Kidney (tissue), 14 donors: Measurements from ENCODE around the gene PTPRF. TPM values are rescaled to one million over a fixed set of nuclear protein-coding genes. Genes with fewer than 3 reads are reported as not detected.

Source experiments
- DNase-seq, 5 donors: peaks; one replicate each; pipeline ENCODE4 v3.0.0-alpha.2; 2013 to 2020
- FAIRE-seq: peaks from 2 replicates; lab custom pipeline; 2012; peaks lifted over from hg19 to GRCh38; lab: Jason Lieb, UNC
- H3K27ac ChIP-seq, 2 donors: one replicate each; pipeline ENCODE4 v1.7.0; 2013; ENCODE audit warnings: low read depth in 2 of 2, low read length in 2 of 2, inconsistent platforms in 1 of 2
- H3K27me3 ChIP-seq: one replicate; pipeline ENCODE4 v1.7.1; 2013; ENCODE audit warnings: low read length, inconsistent platforms; ENCODE audit not compliant: control insufficient read depth, insufficient read depth
- H3K36me3 ChIP-seq, 3 donors: one replicate each; pipeline versions ENCODE4 v1.7.0 to v1.7.1; 2013; ENCODE audit warnings: low read length in 3 of 3, control low read depth in 1 of 3, inconsistent platforms in 1 of 3; ENCODE audit not compliant: insufficient read depth in 3 of 3, control insufficient read depth in 2 of 3
- H3K4me1 ChIP-seq, 3 donors: one replicate each; pipeline versions ENCODE4 v1.7.0 to v1.7.1; 2013; ENCODE audit warnings: low read length in 3 of 3, inconsistent platforms in 1 of 3, low read depth in 1 of 3; ENCODE audit not compliant: control insufficient read depth in 2 of 3, insufficient read depth in 2 of 3
- H3K4me3 ChIP-seq, 3 donors: one replicate each; pipeline versions ENCODE4 v1.7.0 to v1.8.1; 2013; ENCODE audit warnings: low read length in 3 of 3, control low read depth in 1 of 3, inconsistent platforms in 1 of 3
- H3K9ac ChIP-seq, 3 donors: one replicate each; pipeline versions ENCODE4 v1.7.0 to v1.7.1; 2013; ENCODE audit warnings: low read length in 3 of 3, control low read depth in 1 of 3, inconsistent platforms in 1 of 3
- H3K9me3 ChIP-seq, 3 donors: one replicate each; pipeline versions ENCODE4 v1.7.0 to v1.7.1; 2013; ENCODE audit warnings: low read length in 3 of 3, control low read depth in 1 of 3, inconsistent platforms in 1 of 3; ENCODE audit not compliant: control insufficient read depth in 2 of 3, insufficient read depth in 1 of 3
- CTCF ChIP-seq: IDR thresholded peaks from 3 replicates; pipeline ENCODE4 v1.5.1; 2012; ENCODE audit warnings: mild to moderate bottlenecking, moderate library complexity, borderline replicate concordance; ENCODE audit not compliant: insufficient read depth; ENCODE audit errors: extremely low read depth
- intact Hi-C: fragments of 100-400 bp; cut with DNase I; formaldehyde crosslinking; loops from one replicate; pipeline ENCODE4 v1.11.1; 2022
- polyA plus RNA-seq: library from polyadenylated mRNA; stranded (reverse); fragments of 350-450 nt; fragmentation: Illumina TruSeq; extraction: RNeasy Lipid Tissue Mini Kit (QIAGEN cat#74804); gene quantifications from one replicate; pipeline ENCODE4 v1.2.3, GENCODE V29; 2014; ENCODE audit warnings: low read depth, low replicate concordance; ENCODE audit not compliant: insufficient read depth
- total RNA-seq: library from RNA; stranded (reverse); fragmentation: NEBNext Ultra II Directional; extraction: Animal tissue kit (Norgen Biotek cat#: 25700); gene quantifications from one replicate; pipeline ENCODE4 v1.2.1, GENCODE V29; 2021
- donor health status: control.
- donor health status: control.
- donor health status: control.
- donor health status: control.
- donor health status: control.
- donor health status: DM: yes; HTN: yes; CAD: no.
- donor health status: Normal renal cell carcinoma (clear cell type).

The PTPRF gene
- total and polyA plus RNA-seq, 2 donors from 2014 or later: 39.5 to 197 TPM

- no peak for TF ChIP-seq CTCF
- H3K9ac ChIP-seq: no peak overlapping the region
- H3K27me3 ChIP-seq: no peaks in the 10 kb centered on the region
- H3K27ac ChIP-seq: no peak overlapping the region
- DNase-seq (peak; percentile 88 to 93 (median 91)), FAIRE-seq (no peak)
- intact Hi-C loops: no loop called here
- H3K4me3 ChIP-seq: peak overlapping the region; percentile 40 to 57 (median 46)
- H3K9me3 ChIP-seq: no peaks in the 10 kb centered on the region
- H3K36me3 ChIP-seq: peaks cover 0 to 7% (median 0%) of the 10 kb centered on the region in 3 donors
- peaks cover 4 to 13% (median 6%) of the 10 kb centered on the region in 3 donors for H3K4me1 ChIP-seq
Measured at GRCh38 chr1:43565600-43566360, 35.1 kb downstream of the PTPRF start.

GRCh38 chr1:43566382-43567044 is 35.8 kb downstream of the PTPRF start:
- Histone ChIP-seq H3K9ac (no peak overlapping the region), H3K4me3 (peak overlapping the region in 1 of 3 donors; percentile 57)

GRCh38 chr1:43569175-43569574 is 38.5 kb downstream of the PTPRF start:
- intact Hi-C loops: no loop called here
- H3K9ac ChIP-seq: no peak overlapping the region
- no peak overlapping the region for H3K27ac ChIP-seq
- no peak overlapping the region for H3K4me3 ChIP-seq
- no peaks in the 10 kb centered on the region for H3K9me3 ChIP-seq
- DNase-seq (peak in 1 of 5 donors; percentile 33), FAIRE-seq (no peak)
- H3K36me3 ChIP-seq: peaks cover 0 to 7% (median 0%) of the 10 kb centered on the region in 3 donors
- no peaks in the 10 kb centered on the region for H3K27me3 ChIP-seq
- no peak for TF ChIP-seq CTCF
- H3K4me1 ChIP-seq: peaks cover 4 to 13% (median 6%) of the 10 kb centered on the region in 3 donors

More at GRCh38 chr1:43566382-43567044, 35.8 kb downstream of the PTPRF start:
- Histone ChIP-seq H3K27me3 (no peaks in the 10 kb centered on the region), H3K9me3 (no peaks in the 10 kb centered on the region), H3K36me3 (peaks cover 0 to 7% (median 0%) of the 10 kb centered on the region in 3 donors), H3K27ac (no peak overlapping the region), H3K4me1 (peaks cover 4 to 13% (median 6%) of the 10 kb centered on the region in 3 donors)
- TF ChIP-seq CTCF: no peak
- no peak for FAIRE-seq
- DNase-seq: no peak
- intact Hi-C loops: no loop called here
